Spinal cord (tissue), 10 donors: Measurements from ENCODE around the gene COG5. TPM values are rescaled to one million over a fixed set of nuclear protein-coding genes. Genes with fewer than 3 reads are reported as not detected.

ENCODE experiments used
- DNase-seq, 6 donors: peaks; one replicate each; pipeline versions ENCODE4 v3.0.0 to v3.0.0-alpha.2; 2013 to 2015; ENCODE audit warnings: low spot score in 6 of 6, low read depth in 4 of 6
- H3K27ac ChIP-seq: one replicate; pipeline ENCODE4 v1.5.1; 2013; ENCODE audit warnings: low read depth, low read length, control low read depth
- H3K27me3 ChIP-seq: one replicate; pipeline ENCODE4 v1.6.1; 2013; ENCODE audit warnings: low read length; ENCODE audit not compliant: control insufficient read depth, insufficient read depth
- H3K36me3 ChIP-seq: one replicate; pipeline ENCODE4 v1.6.1; 2013; ENCODE audit warnings: low read length; ENCODE audit not compliant: control insufficient read depth, insufficient read depth
- H3K4me1 ChIP-seq: one replicate; pipeline ENCODE4 v1.6.1; 2013; ENCODE audit warnings: low read length; ENCODE audit not compliant: control insufficient read depth, insufficient read depth
- H3K4me3 ChIP-seq: one replicate; pipeline ENCODE4 v1.5.1; 2013; ENCODE audit warnings: low read depth, low read length, control low read depth
- H3K9me3 ChIP-seq: one replicate; pipeline ENCODE4 v1.6.1; 2013; ENCODE audit warnings: low read length; ENCODE audit not compliant: control insufficient read depth, insufficient read depth
- WGBS: methylation state at CpG from one replicate; pipeline ENCODE4 v1.1.5; 2013; ENCODE audit warnings: missing lambda C conversion rate; ENCODE audit not compliant: insufficient coverage; 5-methylcytosine and 5-hydroxymethylcytosine counted together
- polyA plus RNA-seq, 2 donors: library from polyadenylated mRNA; unstranded; fragments of 120-200 nt; gene quantifications; one replicate each; pipeline ENCODE4 v1.2.1, GENCODE V29; 2013; ENCODE audit not compliant: insufficient read length in 2 of 2
- total RNA-seq, 2 donors: library from RNA; depleted of rRNA in 1 of 2; stranded (reverse); fragments of 120-200 nt in 1 of 2; fragments of >200 nt in 1 of 2; gene quantifications; one replicate each; pipeline versions ENCODE4 v1.2.3 to v1.2.4, GENCODE V29; 2013 to 2014
- donor health status: healthy.

Gene COG5
- total and polyA plus RNA-seq, 4 donors = 18.9 to 48.2 (median 31.5) TPM

DNA sequence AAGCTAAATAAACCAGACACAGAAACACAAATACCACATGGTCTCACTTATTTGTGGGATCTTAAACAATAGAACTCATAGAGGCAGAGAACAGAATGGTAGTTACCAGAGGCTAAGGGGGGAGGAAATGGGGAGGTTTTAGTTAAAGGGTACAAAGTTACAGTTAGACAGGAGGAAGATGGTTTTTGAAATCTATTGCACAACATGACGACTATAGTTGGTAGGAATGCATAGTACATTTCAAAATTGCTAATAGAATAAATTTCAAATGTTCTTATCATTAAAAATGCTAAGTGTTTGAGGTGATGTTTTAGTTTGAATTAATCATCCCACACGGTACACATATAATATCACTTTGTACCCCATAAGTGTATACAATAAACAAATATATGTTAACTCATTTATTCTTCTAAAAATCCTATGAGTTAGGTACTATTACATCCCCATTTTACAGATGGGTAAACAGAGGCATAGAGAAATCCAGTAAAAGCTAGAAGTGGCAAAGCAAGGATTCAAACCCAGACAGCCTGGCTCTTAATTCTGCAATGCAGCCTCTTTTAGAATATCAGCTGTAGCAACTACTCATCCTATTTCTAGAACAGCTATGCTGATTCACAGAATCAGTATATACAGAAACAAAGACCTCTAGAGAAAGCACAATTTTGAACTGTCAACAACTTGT is 344.0 kb downstream of the COG5 start:
- no CpG with 5 or more reads among the region's 2 CpGs for WGBS
- Histone ChIP-seq H3K27me3 (no peaks in the 10 kb centered on the region), H3K4me1 (peaks cover under 1% of the 10 kb centered on the region), H3K4me3 (no peak overlapping the region), H3K36me3 (no peaks in the 10 kb centered on the region), H3K9me3 (no peaks in the 10 kb centered on the region), H3K27ac (no peak overlapping the region)
- DNase-seq = no peak

DNA sequence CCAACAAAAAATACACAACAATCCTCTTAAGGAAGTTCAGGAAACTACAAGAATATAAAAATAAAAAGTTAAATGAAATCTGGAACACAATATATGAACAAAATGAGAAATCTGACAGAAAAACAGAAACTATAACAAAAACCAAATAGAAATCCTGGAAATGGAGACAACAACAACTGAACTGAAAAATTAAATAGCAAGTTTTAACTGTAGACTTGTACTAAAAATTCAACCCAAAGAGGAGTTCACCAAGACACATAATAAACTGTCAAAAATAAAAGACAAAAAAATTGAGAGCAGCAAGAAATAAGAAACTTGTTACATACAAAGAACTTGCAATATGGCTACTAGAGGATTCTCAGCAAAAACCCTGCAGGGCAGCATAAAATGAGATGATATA is 349.8 kb downstream of the COG5 start:
- H3K4me3 ChIP-seq = no peak overlapping the region
- no peaks in the 10 kb centered on the region for H3K4me1 ChIP-seq
- H3K27me3 ChIP-seq = no peaks in the 10 kb centered on the region
- H3K9me3 ChIP-seq = peaks cover 2% of the 10 kb centered on the region
- no peak for DNase-seq
- H3K27ac ChIP-seq = no peak overlapping the region
- no peaks in the 10 kb centered on the region for H3K36me3 ChIP-seq

DNA sequence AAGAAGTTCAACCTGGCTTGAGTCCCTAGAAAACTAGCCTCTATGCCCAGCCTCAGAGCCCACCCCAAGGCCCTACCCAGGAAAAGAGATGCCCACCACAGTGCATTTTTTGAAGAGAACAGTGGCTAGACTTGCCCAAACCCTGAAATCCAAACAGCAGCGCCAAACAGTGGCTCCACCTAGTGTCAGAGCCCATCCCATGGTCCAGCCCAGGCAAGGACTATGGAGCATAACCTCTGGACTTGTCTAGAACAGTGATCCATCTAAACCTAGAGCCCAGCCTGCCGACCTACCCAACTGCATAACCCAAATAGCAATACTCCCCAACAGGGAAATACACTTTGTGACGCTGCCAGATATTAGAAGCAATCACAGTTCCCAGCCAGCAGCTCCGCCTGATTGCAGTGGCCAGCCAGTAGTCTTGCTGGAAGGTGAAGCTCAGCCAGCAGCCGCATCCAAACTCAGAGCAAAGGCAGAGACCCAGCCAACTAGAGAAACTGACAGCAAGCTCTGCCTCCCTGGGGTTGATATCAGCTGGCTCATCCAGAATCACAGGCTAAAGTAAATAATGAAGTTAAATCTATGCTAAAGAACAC is 350.4 kb downstream of the COG5 start:
- Histone ChIP-seq H3K27ac (no peak overlapping the region), H3K36me3 (no peaks in the 10 kb centered on the region), H3K4me1 (no peaks in the 10 kb centered on the region), H3K4me3 (no peak overlapping the region), H3K9me3 (peaks cover 2% of the 10 kb centered on the region), H3K27me3 (no peaks in the 10 kb centered on the region)
- no peak for DNase-seq
- WGBS = 93% methylated on average over 5 of the region's 5 CpGs

DNA sequence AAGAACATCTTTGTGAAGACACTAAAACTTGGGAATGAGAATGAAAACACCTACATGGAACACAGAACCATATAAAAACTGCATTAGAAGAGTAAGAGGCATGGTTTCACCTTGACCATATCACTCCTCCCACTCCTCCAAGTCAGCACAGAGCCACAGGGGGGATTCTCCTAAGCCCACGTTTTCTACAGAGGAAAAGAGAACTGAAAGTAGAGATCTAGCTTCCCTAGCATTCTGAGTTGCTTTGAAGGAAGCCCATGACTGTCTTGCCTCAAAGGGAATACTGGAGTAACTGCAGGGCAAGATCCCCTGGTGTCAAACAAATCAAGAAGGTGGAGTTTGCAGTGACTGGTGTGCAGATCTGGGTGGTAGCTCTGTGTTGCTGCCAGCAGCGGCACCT is 351.0 kb downstream of the COG5 start:
- 100% methylated on average over 1 of the region's 2 CpGs for WGBS

DNA sequence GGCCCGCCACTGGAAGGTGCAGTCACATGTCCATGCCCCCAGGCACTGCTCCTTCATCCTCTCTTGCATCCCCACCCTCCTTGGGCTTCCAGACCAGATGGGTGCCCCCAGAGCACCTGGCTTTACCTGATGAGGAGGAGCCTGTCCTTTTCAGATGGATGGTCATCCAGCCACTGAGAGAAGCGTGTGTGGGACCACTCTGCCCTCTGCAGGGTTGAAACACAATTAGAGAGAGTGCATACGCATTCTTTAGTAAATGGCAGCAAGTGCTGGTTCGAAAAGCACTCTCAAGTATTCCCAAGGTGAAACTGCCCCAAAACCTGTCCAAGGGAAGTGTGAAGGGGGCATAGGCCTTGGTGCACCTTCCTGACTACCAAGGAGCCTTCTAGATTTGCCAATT is 353.3 kb downstream of the COG5 start:
- Histone ChIP-seq H3K27me3 (no peaks in the 10 kb centered on the region), H3K36me3 (peaks cover 5% of the 10 kb centered on the region), H3K27ac (no peak overlapping the region), H3K4me1 (no peaks in the 10 kb centered on the region), H3K4me3 (no peak overlapping the region), H3K9me3 (peaks cover 2% of the 10 kb centered on the region)
- 100% methylated on average over 4 of the region's 4 CpGs for WGBS
- DNase-seq = no peak

More for the DNA sequence above, 351.0 kb downstream of the COG5 start:
- no peaks in the 10 kb centered on the region for H3K36me3 ChIP-seq
- H3K27me3 ChIP-seq = no peaks in the 10 kb centered on the region
- H3K4me1 ChIP-seq = no peaks in the 10 kb centered on the region
- DNase-seq = no peak
- H3K27ac ChIP-seq = no peak overlapping the region
- no peak overlapping the region for H3K4me3 ChIP-seq
- H3K9me3 ChIP-seq = peaks cover 2% of the 10 kb centered on the region

DNA sequence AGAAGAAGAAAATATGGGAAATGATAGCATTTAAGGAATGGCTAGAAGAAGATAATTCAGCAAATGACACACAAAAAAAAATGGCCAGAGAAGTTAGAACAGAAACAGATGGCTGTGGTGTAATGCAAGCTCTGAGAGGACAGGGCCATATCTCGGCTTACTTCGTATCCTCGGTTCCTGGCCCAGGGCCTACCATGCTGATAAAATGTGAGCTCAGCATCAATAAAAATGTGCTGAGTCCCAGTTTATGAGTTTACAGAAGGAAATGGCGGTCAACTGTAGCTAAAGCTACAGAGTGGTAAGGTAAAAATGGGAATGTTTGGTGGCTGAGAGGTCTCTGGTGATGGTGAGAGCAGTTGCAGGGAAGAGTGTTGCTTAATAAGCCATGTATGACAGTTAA is 354.2 kb downstream of the COG5 start:
- H3K4me3 ChIP-seq = no peak overlapping the region
- H3K27ac ChIP-seq = no peak overlapping the region
- H3K4me1 ChIP-seq = no peaks in the 10 kb centered on the region
- peaks cover 5% of the 10 kb centered on the region for H3K36me3 ChIP-seq
- no peak for DNase-seq
- no peaks in the 10 kb centered on the region for H3K27me3 ChIP-seq
- WGBS = 97% methylated on average over 4 of the region's 4 CpGs
- H3K9me3 ChIP-seq = peaks cover 2% of the 10 kb centered on the region

DNA sequence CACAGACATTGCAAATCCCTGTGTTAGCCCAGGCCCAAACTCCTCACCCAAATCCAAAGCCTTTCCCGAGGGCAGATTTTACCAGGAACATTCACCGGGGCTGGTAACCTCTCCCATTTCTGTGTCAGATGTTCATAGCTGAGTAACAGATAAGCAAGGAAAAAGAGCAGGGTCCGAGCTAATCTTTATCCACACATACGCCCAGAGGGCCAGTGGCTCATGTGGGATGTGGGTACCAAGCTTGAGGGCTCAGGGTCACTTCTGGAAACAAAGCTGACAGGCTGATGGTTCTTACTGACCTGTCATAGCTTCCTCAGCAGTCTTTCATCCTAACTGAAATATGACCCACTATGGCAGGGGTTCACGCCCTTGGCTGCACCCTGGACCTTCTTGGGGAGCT is 355.2 kb downstream of the COG5 start:
- no peak overlapping the region for H3K4me3 ChIP-seq
- no peaks in the 10 kb centered on the region for H3K4me1 ChIP-seq
- no peaks in the 10 kb centered on the region for H3K9me3 ChIP-seq
- WGBS = no CpG with 5 or more reads among the region's 5 CpGs
- no peak overlapping the region for H3K27ac ChIP-seq
- H3K36me3 ChIP-seq = peaks cover 5% of the 10 kb centered on the region
- no peak for DNase-seq
- H3K27me3 ChIP-seq = no peaks in the 10 kb centered on the region

DNA sequence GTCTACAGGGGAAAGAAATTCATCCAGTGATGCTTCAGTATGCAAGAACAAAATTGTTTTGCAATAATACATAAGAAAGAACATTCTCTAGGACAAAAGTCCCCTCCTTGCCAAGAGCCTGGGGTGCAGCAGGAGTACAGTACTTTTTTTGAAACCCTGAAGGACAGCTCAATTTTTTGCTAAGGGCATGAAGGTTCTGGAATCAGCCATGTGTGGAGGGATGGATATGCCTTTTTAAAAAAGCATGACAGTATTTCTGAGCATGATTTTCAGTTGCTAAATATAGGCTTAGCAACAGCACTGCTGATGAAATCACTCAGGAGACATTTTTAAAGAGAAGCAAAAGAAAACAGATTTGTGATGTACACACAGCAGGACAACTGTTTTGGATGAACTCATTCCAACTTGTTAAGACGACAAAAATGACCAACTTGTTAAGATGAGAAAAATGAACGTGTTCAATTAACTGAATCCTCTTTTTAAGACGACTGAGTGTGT is 355.6 kb downstream of the COG5 start:
- H3K36me3 ChIP-seq = peaks cover 5% of the 10 kb centered on the region
- no peaks in the 10 kb centered on the region for H3K27me3 ChIP-seq
- WGBS = no CpG with 5 or more reads among the region's 3 CpGs
- no peak overlapping the region for H3K27ac ChIP-seq
- no peak overlapping the region for H3K4me3 ChIP-seq
- DNase-seq = peak in 1 of 6 donors; percentile 78
- no peaks in the 10 kb centered on the region for H3K9me3 ChIP-seq
- H3K4me1 ChIP-seq = no peaks in the 10 kb centered on the region

DNA sequence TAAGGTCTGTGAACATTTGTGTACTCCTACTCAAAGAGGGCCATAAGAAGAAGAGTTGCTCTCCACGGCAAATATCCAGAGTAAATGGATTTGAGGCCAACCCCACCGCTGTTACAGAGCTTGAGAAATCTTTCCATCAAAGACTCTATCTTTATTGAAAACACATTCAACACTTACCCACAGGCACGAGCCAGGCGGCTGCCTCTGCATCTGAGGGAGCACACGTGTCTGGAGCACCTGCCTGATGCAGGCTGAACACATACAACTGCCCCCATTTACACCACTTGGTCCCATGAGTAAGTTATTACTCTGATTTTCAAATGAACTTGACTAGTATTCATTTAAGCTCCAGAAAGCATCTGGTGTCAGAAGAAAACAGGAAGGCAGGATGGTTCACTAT is 356.3 kb downstream of the COG5 start:
- Histone ChIP-seq H3K4me3 (no peak overlapping the region), H3K36me3 (peaks cover 5% of the 10 kb centered on the region), H3K4me1 (no peaks in the 10 kb centered on the region), H3K27me3 (no peaks in the 10 kb centered on the region), H3K9me3 (no peaks in the 10 kb centered on the region), H3K27ac (no peak overlapping the region)
- DNase-seq = peak in 1 of 6 donors; percentile 5
- 84% methylated on average over 3 of the region's 5 CpGs for WGBS

DNA sequence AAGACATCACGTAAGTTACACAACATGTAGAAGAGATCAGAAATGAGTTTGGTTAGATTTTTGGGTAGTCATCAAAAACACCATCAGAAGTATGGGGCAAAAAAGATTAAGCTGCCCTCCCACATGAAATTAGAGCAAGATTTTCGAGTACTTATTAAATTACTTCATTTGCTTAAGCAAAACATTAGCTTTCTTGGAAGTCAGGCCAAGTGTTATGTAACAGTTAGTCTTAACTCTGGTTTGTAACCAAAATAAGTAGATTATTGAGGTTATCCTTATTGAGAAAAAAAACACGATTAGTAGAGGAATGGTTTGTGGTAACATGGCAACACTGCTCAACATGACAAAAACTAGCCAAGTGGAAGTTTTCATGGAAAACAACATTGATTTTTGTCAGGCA is 357.0 kb downstream of the COG5 start:
- Histone ChIP-seq H3K4me1 (no peaks in the 10 kb centered on the region), H3K4me3 (no peak overlapping the region), H3K27ac (no peak overlapping the region), H3K9me3 (no peaks in the 10 kb centered on the region), H3K27me3 (no peaks in the 10 kb centered on the region), H3K36me3 (peaks cover 5% of the 10 kb centered on the region)
- no CpG with 5 or more reads among the region's 3 CpGs for WGBS
- no peak for DNase-seq
